ENCODE results near the gene GSTM5. TPM values are rescaled to one million over a fixed set of nuclear protein-coding genes. Genes with fewer than 3 reads are reported as not detected.

GSTM5 gene
- total and polyA plus RNA-seq, 2 of the 8 experiments (the other 6 are each of a cell fraction or from before 2014, with no cell fraction given), result 0.24 to 0.89 TPM

DNA sequence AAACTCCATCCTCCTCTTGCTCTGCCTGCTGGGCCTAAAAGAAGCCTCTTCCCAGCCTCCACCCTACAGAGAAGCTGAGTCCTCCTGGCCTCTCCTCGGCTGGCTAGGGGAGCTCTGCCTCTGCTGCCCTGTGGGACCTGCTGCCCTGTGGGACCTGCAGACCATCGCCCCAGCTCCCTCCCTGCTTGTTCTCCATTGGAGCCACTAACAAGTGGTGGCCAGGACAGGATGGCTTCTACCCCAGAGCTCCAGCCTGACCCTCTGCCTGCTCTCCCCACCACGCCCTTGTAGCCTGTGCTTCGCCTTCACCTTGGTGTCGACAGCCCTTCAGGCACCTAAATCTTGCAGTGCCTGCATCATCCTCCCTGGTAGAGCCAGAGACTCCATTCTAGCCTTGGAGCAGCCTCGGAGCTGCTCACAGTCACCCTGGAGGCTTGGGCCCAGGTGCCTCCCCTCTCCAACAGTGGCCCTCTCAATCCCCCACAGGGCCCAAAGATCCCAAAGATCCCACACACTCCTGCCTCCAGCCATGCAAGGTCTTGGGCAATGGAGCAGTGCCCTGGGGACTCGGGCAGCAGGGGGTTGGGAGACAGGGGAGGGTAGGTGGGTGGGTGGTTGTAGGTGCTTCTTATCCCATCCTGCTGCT lies 48.7 kb downstream of the GSTM5 start (continued):
- TF ChIP-seq EZH2 (IDR thresholded peaks at IDR 0.05; ENCODE audit: low read depth, low read length, severe bottlenecking), result no peak
- no peak for TF ChIP-seq POLR2AphosphoS5 (IDR thresholded peaks at IDR 0.05; ENCODE audit: low read depth, low read length)

Measured in H1 (cell line).